Activated CD8-positive, alpha-beta T cell treated with anti-CD3 and anti-CD28 coated beads for 36 hours (primary cell): ENCODE results near the gene PHF11. TPM values are rescaled to one million over a fixed set of nuclear protein-coding genes. Genes with fewer than 3 reads are reported as not detected.
A peak's percentile ranks its signal among the peaks of the same experiment; 100 is the strongest.

ENCODE experiments used
- ATAC-seq: fragments of 200-7000 bp; cut with Tn5 transposase; one replicate; pipeline ENCODE4 v1.10.0; 2021; ENCODE audit warnings: mild to moderate bottlenecking, moderate library complexity
- CTCF ChIA-PET: fragments of 350-600 bp; sonication (Branson Sonifier 250); formaldehyde crosslinking; loops from one replicate; lab custom pipeline; 2021; ENCODE audit warnings: antibody characterized with exemption; lab: Charles Lee
- POLR2A ChIA-PET: fragments of 350-600 bp; sonication (Branson Sonifier 250); formaldehyde crosslinking; loops from one replicate; lab custom pipeline; 2021; ENCODE audit warnings: antibody characterized with exemption; lab: Charles Lee
- DNase-seq: peaks from one replicate; pipeline ENCODE4 v3.0.0-alpha.2; 2020
- H3K27ac Mint-ChIP-seq: one replicate; pipeline ENCODE4 v1.8.0; 2021; ENCODE audit warnings: mild to moderate bottlenecking, mixed read lengths
- H3K27me3 Mint-ChIP-seq: one replicate; pipeline ENCODE4 v1.8.0; 2021; ENCODE audit warnings: mixed read lengths
- H3K36me3 Mint-ChIP-seq: one replicate; pipeline ENCODE4 v1.8.0; 2021; ENCODE audit warnings: low read depth, mixed read lengths
- H3K4me1 Mint-ChIP-seq: one replicate; pipeline ENCODE4 v1.8.0; 2021; ENCODE audit warnings: low read depth, mixed read lengths
- H3K4me3 Mint-ChIP-seq: one replicate; pipeline ENCODE4 v1.8.0; 2021; ENCODE audit warnings: mild to moderate bottlenecking, moderate library complexity, mixed read lengths
- H3K9me3 Mint-ChIP-seq: one replicate; pipeline ENCODE4 v1.8.0; 2021; ENCODE audit warnings: mixed read lengths
- intact Hi-C: fragments of 100-400 bp; cut with micrococcal nuclease; formaldehyde crosslinking; loops from one replicate; pipeline ENCODE4 v1.10.0; 2022
- total RNA-seq, 2 experiments: library from RNA; stranded (reverse); gene quantifications; one replicate each; pipeline ENCODE4 v1.2.3, GENCODE V29; 2021
- TF ChIP-seq, protein P1 (sequence below): fragments of 200-600 bp; IDR thresholded peaks from one replicate; pipeline ENCODE4 v1.8.0; 2022; ENCODE audit warnings: antibody characterized with exemption, mild to moderate bottlenecking

The PHF11 gene
- total RNA-seq, 2 experiments from 2014 or later: 59.3 to 62.6 TPM

DNA sequence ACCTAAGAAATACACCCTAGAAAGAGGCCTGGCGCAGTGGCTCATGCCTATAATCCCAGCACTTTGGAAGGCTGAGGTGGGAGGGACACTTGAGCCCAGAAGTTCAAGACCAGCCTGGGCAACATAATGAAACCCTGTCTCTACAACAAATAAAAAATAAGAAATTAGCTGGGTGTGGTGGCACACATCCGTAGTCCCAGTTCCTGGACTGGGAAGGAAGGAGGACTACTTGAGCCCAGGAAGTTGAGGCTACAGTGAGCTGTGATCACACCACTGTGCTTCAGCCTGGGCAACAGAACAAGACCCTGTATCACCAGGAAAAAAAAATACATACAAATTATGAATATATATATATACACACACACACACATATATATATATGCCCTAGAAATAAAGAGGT, 42.7 kb downstream of the PHF11 start:
- CTCF ChIA-PET: interaction anchor here (1.1 kb wide), 1 partner anchor 63 kb away, joined by 4 read pairs; no protein-coding TSS in a partner anchor
- TF ChIP-seq, protein P1, sequence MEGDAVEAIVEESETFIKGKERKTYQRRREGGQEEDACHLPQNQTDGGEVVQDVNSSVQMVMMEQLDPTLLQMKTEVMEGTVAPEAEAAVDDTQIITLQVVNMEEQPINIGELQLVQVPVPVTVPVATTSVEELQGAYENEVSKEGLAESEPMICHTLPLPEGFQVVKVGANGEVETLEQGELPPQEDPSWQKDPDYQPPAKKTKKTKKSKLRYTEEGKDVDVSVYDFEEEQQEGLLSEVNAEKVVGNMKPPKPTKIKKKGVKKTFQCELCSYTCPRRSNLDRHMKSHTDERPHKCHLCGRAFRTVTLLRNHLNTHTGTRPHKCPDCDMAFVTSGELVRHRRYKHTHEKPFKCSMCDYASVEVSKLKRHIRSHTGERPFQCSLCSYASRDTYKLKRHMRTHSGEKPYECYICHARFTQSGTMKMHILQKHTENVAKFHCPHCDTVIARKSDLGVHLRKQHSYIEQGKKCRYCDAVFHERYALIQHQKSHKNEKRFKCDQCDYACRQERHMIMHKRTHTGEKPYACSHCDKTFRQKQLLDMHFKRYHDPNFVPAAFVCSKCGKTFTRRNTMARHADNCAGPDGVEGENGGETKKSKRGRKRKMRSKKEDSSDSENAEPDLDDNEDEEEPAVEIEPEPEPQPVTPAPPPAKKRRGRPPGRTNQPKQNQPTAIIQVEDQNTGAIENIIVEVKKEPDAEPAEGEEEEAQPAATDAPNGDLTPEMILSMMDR: no peak
- H3K4me3 Mint-ChIP-seq: no peak overlapping the region
- intact Hi-C loops: no loop called here
- DNase-seq (no peak), ATAC-seq (no peak)
- H3K4me1 Mint-ChIP-seq: peaks cover 16% of the 10 kb centered on the region
- POLR2A ChIA-PET: no interaction called here
- no peaks in the 10 kb centered on the region for H3K27me3 Mint-ChIP-seq
- no peaks in the 10 kb centered on the region for H3K9me3 Mint-ChIP-seq
- H3K36me3 Mint-ChIP-seq: peaks cover 15% of the 10 kb centered on the region
- H3K27ac Mint-ChIP-seq: no peak overlapping the region

GRCh38 chr13:49539313-49539712, 43.6 kb downstream of the PHF11 start:
- DNase-seq: no peak
- POLR2A ChIA-PET: no interaction called here
- peak overlapping the region; percentile 44 for H3K27ac Mint-ChIP-seq
- no peak for ATAC-seq
- peaks cover 11% of the 10 kb centered on the region for H3K36me3 Mint-ChIP-seq
- no peaks in the 10 kb centered on the region for H3K27me3 Mint-ChIP-seq
- no peak overlapping the region for H3K4me3 Mint-ChIP-seq
- TF ChIP-seq, protein P1: no peak
- intact Hi-C loops: no loop called here
- CTCF ChIA-PET: interaction anchor here (1.7 to 1.8 kb wide), 2 partner anchors 48 to 68 kb away, joined by 4 to 9 read pairs; no protein-coding TSS in a partner anchor
- no peaks in the 10 kb centered on the region for H3K9me3 Mint-ChIP-seq
- H3K4me1 Mint-ChIP-seq: peaks cover 16% of the 10 kb centered on the region

- CTCF ChIA-PET: interaction anchor here (1.7 to 1.8 kb wide), 2 partner anchors 48 to 67 kb away, joined by 4 to 9 read pairs; no protein-coding TSS in a partner anchor
- H3K27ac Mint-ChIP-seq: no peak overlapping the region
- ATAC-seq: no peak
These were observed 44.0 kb downstream of the PHF11 start for GRCh38 chr13:49539746-49540145.

DNA sequence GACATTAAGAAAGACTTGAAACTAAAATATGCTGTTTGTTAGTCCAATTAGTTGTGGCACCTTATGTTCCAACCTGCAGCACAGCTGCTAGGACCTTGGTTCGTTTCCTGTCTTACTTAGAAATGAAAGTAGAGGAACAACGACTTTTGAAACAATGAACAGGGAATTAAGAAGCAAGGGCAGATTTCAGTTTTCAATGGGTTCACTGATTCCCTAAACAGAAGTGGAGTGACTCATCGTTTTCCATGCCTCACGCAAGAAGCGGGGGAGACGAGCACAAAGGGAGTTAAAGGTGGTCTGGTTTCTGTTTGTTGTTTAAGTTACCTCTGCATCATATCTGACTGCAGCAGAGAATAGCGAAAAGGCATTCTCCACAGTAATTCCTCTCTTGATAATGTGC, 44.8 kb downstream of the PHF11 start:
- H3K9me3 Mint-ChIP-seq: no peaks in the 10 kb centered on the region
- H3K27ac Mint-ChIP-seq: peak overlapping the region; percentile 30
- intact Hi-C loops: no loop called here
- POLR2A ChIA-PET: no interaction called here
- CTCF ChIA-PET: interaction anchor here (1.7 to 1.8 kb wide), 2 partner anchors 47 to 66 kb away, joined by 4 to 9 read pairs; no protein-coding TSS in a partner anchor
- peaks cover 16% of the 10 kb centered on the region for H3K4me1 Mint-ChIP-seq
- TF ChIP-seq, protein P1: no peak
- DNase-seq (no peak), ATAC-seq (no peak)
- no peaks in the 10 kb centered on the region for H3K27me3 Mint-ChIP-seq
- peak overlapping the region; percentile 15 for H3K4me3 Mint-ChIP-seq
- H3K36me3 Mint-ChIP-seq: peaks cover 19% of the 10 kb centered on the region

More at GRCh38 chr13:49539746-49540145, 44.0 kb downstream of the PHF11 start:
- intact Hi-C loops: no loop called here
- Mint-ChIP-seq H3K27me3 (no peaks in the 10 kb centered on the region), H3K4me1 (peaks cover 16% of the 10 kb centered on the region), H3K4me3 (no peak overlapping the region), H3K9me3 (no peaks in the 10 kb centered on the region), H3K36me3 (peaks cover 16% of the 10 kb centered on the region)
- DNase-seq: no peak
- POLR2A ChIA-PET: no interaction called here
- TF ChIP-seq, protein P1: no peak

- TF ChIP-seq, protein P1: no peak
- peaks cover 27% of the 10 kb centered on the region for H3K36me3 Mint-ChIP-seq
- H3K27me3 Mint-ChIP-seq: no peaks in the 10 kb centered on the region
- DNase-seq: no peak
- no peaks in the 10 kb centered on the region for H3K9me3 Mint-ChIP-seq
- ChIA-PET POLR2A (interaction anchor here (0.6 kb wide), 1 partner anchor 73 kb away, joined by 5 read pairs; no protein-coding TSS in a partner anchor), CTCF (interaction anchor here (0.6 kb wide), 1 partner anchor 164 kb away, joined by 4 read pairs; no protein-coding TSS in a partner anchor)
- no peak overlapping the region for H3K27ac Mint-ChIP-seq
- ATAC-seq: no peak
- intact Hi-C loops: no loop called here
- peaks cover 16% of the 10 kb centered on the region for H3K4me1 Mint-ChIP-seq
- H3K4me3 Mint-ChIP-seq: no peak overlapping the region
These were observed 47.9 kb downstream of the PHF11 start for GRCh38 chr13:49543656-49544055.
